Measurements from ENCODE around the gene PTPRG.

PTPRG gene

DNA sequence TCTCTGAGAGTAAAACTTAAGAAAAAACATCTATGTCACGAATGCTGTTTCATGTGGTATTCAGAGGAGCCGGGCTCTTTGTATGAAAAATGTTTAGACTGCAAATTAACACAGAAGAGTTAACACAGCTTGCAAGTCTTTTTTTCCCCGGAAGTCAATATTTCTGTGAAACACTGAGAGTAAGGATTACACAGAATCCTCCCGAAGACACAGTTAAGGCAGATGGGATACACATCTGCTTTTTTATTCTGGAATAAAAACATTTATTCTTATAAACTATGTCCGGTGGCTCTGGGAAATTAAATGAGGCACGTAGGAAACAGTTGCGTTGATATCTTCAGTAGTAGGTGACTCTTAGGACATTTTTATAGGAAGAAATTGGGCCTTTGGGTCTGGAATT is 180.6 kb downstream of the PTPRG start:
- no peak overlapping the region for H3K27ac ChIP-seq (ENCODE audit: poor library complexity, severe bottlenecking)
- no peaks in the 10 kb centered on the region for H3K4me1 ChIP-seq (ENCODE audit: insufficient read depth, poor library complexity, severe bottlenecking)
- no peaks in the 10 kb centered on the region for H3K36me3 ChIP-seq (ENCODE audit: low read depth)
- TF ChIP-seq, protein P1, sequence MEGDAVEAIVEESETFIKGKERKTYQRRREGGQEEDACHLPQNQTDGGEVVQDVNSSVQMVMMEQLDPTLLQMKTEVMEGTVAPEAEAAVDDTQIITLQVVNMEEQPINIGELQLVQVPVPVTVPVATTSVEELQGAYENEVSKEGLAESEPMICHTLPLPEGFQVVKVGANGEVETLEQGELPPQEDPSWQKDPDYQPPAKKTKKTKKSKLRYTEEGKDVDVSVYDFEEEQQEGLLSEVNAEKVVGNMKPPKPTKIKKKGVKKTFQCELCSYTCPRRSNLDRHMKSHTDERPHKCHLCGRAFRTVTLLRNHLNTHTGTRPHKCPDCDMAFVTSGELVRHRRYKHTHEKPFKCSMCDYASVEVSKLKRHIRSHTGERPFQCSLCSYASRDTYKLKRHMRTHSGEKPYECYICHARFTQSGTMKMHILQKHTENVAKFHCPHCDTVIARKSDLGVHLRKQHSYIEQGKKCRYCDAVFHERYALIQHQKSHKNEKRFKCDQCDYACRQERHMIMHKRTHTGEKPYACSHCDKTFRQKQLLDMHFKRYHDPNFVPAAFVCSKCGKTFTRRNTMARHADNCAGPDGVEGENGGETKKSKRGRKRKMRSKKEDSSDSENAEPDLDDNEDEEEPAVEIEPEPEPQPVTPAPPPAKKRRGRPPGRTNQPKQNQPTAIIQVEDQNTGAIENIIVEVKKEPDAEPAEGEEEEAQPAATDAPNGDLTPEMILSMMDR (IDR thresholded peaks at IDR 0.05; ENCODE audit: poor library complexity, severe bottlenecking): no peak
- no peaks in the 10 kb centered on the region for H3K9me3 ChIP-seq (ENCODE audit: severe bottlenecking)
- no peaks in the 10 kb centered on the region for H3K27me3 ChIP-seq (ENCODE audit: insufficient read depth, poor library complexity, severe bottlenecking)
- ATAC-seq (ENCODE audit: low read depth) (no peak), DNase-seq (ENCODE audit: low spot score) (no peak)
- no peak overlapping the region for H3K4me3 ChIP-seq (ENCODE audit: severe bottlenecking)

- Histone ChIP-seq H3K27ac (ENCODE audit: poor library complexity, severe bottlenecking) (no peak overlapping the region), H3K4me1 (ENCODE audit: insufficient read depth, poor library complexity, severe bottlenecking) (no peaks in the 10 kb centered on the region), H3K9me3 (ENCODE audit: severe bottlenecking) (no peaks in the 10 kb centered on the region), H3K27me3 (ENCODE audit: insufficient read depth, poor library complexity, severe bottlenecking) (no peaks in the 10 kb centered on the region), H3K4me3 (ENCODE audit: severe bottlenecking) (no peak overlapping the region), H3K36me3 (ENCODE audit: low read depth) (no peaks in the 10 kb centered on the region)
- ATAC-seq (ENCODE audit: low read depth): no peak
- TF ChIP-seq, protein P1 (IDR thresholded peaks at IDR 0.05; ENCODE audit: poor library complexity, severe bottlenecking): no peak
- no peak for DNase-seq (ENCODE audit: low spot score)
Observed at GRCh38 chr3:61743067-61743466, 181.7 kb downstream of the PTPRG start.

- no peak for DNase-seq (ENCODE audit: low spot score)
- ATAC-seq (ENCODE audit: low read depth): no peak
- no peaks in the 10 kb centered on the region for H3K36me3 ChIP-seq (ENCODE audit: low read depth)
Observed at GRCh38 chr3:61743686-61744242, 182.4 kb downstream of the PTPRG start.

GRCh38 chr3:61748288-61748687 is 186.9 kb downstream of the PTPRG start:
- Histone ChIP-seq H3K9me3 (ENCODE audit: severe bottlenecking) (no peaks in the 10 kb centered on the region), H3K27me3 (ENCODE audit: insufficient read depth, poor library complexity, severe bottlenecking) (no peaks in the 10 kb centered on the region), H3K4me3 (ENCODE audit: severe bottlenecking) (no peak overlapping the region), H3K36me3 (ENCODE audit: low read depth) (no peaks in the 10 kb centered on the region), H3K27ac (ENCODE audit: poor library complexity, severe bottlenecking) (no peak overlapping the region), H3K4me1 (ENCODE audit: insufficient read depth, poor library complexity, severe bottlenecking) (no peaks in the 10 kb centered on the region)
- ATAC-seq (ENCODE audit: low read depth): no peak
- TF ChIP-seq, protein P1 (IDR thresholded peaks at IDR 0.05; ENCODE audit: poor library complexity, severe bottlenecking): no peak
- DNase-seq (ENCODE audit: low spot score): no peak

More at GRCh38 chr3:61743686-61744242, 182.4 kb downstream of the PTPRG start:
- H3K4me1 ChIP-seq (ENCODE audit: insufficient read depth, poor library complexity, severe bottlenecking): no peaks in the 10 kb centered on the region
- TF ChIP-seq, protein P1 (IDR thresholded peaks at IDR 0.05; ENCODE audit: poor library complexity, severe bottlenecking): no peak
- no peaks in the 10 kb centered on the region for H3K9me3 ChIP-seq (ENCODE audit: severe bottlenecking)
- no peak overlapping the region for H3K4me3 ChIP-seq (ENCODE audit: severe bottlenecking)
- H3K27ac ChIP-seq (ENCODE audit: poor library complexity, severe bottlenecking): no peak overlapping the region
- H3K27me3 ChIP-seq (ENCODE audit: insufficient read depth, poor library complexity, severe bottlenecking): no peaks in the 10 kb centered on the region

GRCh38 chr3:61750766-61751165 is 189.4 kb downstream of the PTPRG start:
- Histone ChIP-seq H3K36me3 (ENCODE audit: low read depth) (no peaks in the 10 kb centered on the region), H3K27ac (ENCODE audit: poor library complexity, severe bottlenecking) (no peak overlapping the region), H3K27me3 (ENCODE audit: insufficient read depth, poor library complexity, severe bottlenecking) (no peaks in the 10 kb centered on the region), H3K4me3 (ENCODE audit: severe bottlenecking) (no peak overlapping the region), H3K4me1 (ENCODE audit: insufficient read depth, poor library complexity, severe bottlenecking) (no peaks in the 10 kb centered on the region), H3K9me3 (ENCODE audit: severe bottlenecking) (no peaks in the 10 kb centered on the region)
- ATAC-seq (ENCODE audit: low read depth): no peak
- no peak for DNase-seq (ENCODE audit: low spot score)
- TF ChIP-seq, protein P1 (IDR thresholded peaks at IDR 0.05; ENCODE audit: poor library complexity, severe bottlenecking): no peak

All from RWPE2 (cell line).